Measurements from ENCODE around the gene ADGRL3.

ADGRL3 gene

GRCh38 chr4:61860376-61860775, 660.2 kb downstream of the ADGRL3 start:
- POLR2A ChIA-PET: no interaction called here
- CTCF ChIA-PET: no interaction called here
- H3K9me3 ChIP-seq (ENCODE audit: control insufficient read depth, insufficient read depth, low read depth, low read length): no peaks in the 10 kb centered on the region
- TF ChIP-seq ZSCAN23 (tag by site-specific recombination; IDR thresholded peaks at IDR 0.05) (no peak), ZBTB44 (tag by site-specific recombination; IDR thresholded peaks at IDR 0.05) (no peak), ZBTB7A (tag by site-specific recombination; IDR thresholded peaks at IDR 0.05; ENCODE audit: low read depth) (no peak), PRDM1 (tag by site-specific recombination; IDR thresholded peaks at IDR 0.05) (no peak), TRIM28 (IDR thresholded peaks at IDR 0.05; ENCODE audit: borderline replicate concordance, low read length) (no peak), ZFP3 (tag by site-specific recombination; IDR thresholded peaks at IDR 0.05; ENCODE audit: low read depth) (no peak), OSR2 (tag by site-specific recombination; IDR thresholded peaks at IDR 0.05) (no peak), ZNF169 (tag by site-specific recombination; IDR thresholded peaks at IDR 0.05) (no peak), ZNF274 (IDR thresholded peaks at IDR 0.05; ENCODE audit: low read length) (no peak), ZNF274 (tag by site-specific recombination; IDR thresholded peaks at IDR 0.05; ENCODE audit: borderline replicate concordance) (no peak), ZNF654 (tag by site-specific recombination; IDR thresholded peaks at IDR 0.05; ENCODE audit: low read depth) (no peak), ZNF174 (tag by site-specific recombination; IDR thresholded peaks at IDR 0.05) (no peak), HOXD13 (CRISPR knock-in tag; IDR thresholded peaks at IDR 0.05; ENCODE audit: borderline replicate concordance) (no peak)
- TF ChIP-seq, protein P1, sequence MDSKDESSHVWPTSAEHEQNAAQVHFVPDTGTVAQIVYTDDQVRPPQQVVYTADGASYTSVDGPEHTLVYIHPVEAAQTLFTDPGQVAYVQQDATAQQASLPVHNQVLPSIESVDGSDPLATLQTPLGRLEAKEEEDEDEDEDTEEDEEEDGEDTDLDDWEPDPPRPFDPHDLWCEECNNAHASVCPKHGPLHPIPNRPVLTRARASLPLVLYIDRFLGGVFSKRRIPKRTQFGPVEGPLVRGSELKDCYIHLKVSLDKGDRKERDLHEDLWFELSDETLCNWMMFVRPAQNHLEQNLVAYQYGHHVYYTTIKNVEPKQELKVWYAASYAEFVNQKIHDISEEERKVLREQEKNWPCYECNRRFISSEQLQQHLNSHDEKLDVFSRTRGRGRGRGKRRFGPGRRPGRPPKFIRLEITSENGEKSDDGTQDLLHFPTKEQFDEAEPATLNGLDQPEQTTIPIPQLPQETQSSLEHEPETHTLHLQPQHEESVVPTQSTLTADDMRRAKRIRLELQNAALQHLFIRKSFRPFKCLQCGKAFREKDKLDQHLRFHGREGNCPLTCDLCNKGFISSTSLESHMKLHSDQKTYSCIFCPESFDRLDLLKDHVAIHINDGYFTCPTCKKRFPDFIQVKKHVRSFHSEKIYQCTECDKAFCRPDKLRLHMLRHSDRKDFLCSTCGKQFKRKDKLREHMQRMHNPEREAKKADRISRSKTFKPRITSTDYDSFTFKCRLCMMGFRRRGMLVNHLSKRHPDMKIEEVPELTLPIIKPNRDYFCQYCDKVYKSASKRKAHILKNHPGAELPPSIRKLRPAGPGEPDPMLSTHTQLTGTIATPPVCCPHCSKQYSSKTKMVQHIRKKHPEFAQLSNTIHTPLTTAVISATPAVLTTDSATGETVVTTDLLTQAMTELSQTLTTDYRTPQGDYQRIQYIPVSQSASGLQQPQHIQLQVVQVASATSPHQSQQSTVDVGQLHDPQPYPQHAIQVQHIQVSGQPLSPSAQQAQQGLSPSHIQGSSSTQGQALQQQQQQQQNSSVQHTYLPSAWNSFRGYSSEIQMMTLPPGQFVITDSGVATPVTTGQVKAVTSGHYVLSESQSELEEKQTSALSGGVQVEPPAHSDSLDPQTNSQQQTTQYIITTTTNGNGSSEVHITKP (tag by site-specific recombination; IDR thresholded peaks at IDR 0.05): no peak
- no peak overlapping the region for H3K27ac ChIP-seq (ENCODE audit: extremely low read depth, low read depth, low read length)
- no peaks in the 10 kb centered on the region for H3K4me1 ChIP-seq (ENCODE audit: control insufficient read depth, insufficient read depth, low read length)
- H3K36me3 ChIP-seq (ENCODE audit: control insufficient read depth in 2 of 2, insufficient read depth in 1 of 2, low read length in 2 of 2): no peaks in the 10 kb centered on the region
- no peak overlapping the region for H3K4me3 ChIP-seq (ENCODE audit: low read depth, low read length)

GRCh38 chr4:61864286-61864685, 664.2 kb downstream of the ADGRL3 start:
- CTCF ChIA-PET: no interaction called here
- Histone ChIP-seq H3K27ac (ENCODE audit: extremely low read depth, low read depth, low read length) (no peak overlapping the region), H3K36me3 (ENCODE audit: control insufficient read depth in 2 of 2, insufficient read depth in 1 of 2, low read length in 2 of 2) (no peaks in the 10 kb centered on the region), H3K4me3 (ENCODE audit: low read depth, low read length) (no peak overlapping the region), H3K9me3 (ENCODE audit: control insufficient read depth, insufficient read depth, low read depth, low read length) (no peaks in the 10 kb centered on the region), H3K4me1 (ENCODE audit: control insufficient read depth, insufficient read depth, low read length) (no peaks in the 10 kb centered on the region)
- TF ChIP-seq ZNF133 (tag by site-specific recombination; IDR thresholded peaks at IDR 0.05): no peak
- TF ChIP-seq ZNF580 (tag by site-specific recombination; IDR thresholded peaks at IDR 0.05): no peak
- no peak for TF ChIP-seq KLF7 (tag by site-specific recombination; IDR thresholded peaks at IDR 0.05; ENCODE audit: borderline replicate concordance)
- TF ChIP-seq, protein P1 (tag by site-specific recombination; IDR thresholded peaks at IDR 0.05): no peak
- TF ChIP-seq ZNF394 (tag by site-specific recombination; IDR thresholded peaks at IDR 0.05; ENCODE audit: borderline replicate concordance): no peak
- no peak for TF ChIP-seq ZNF777 (tag by site-specific recombination; IDR thresholded peaks at IDR 0.05; ENCODE audit: borderline replicate concordance)
- no peak for TF ChIP-seq ZSCAN16 (tag by site-specific recombination; IDR thresholded peaks at IDR 0.05)
- POLR2A ChIA-PET: no interaction called here

All from HEK293 (cell line).